MM.1S (cell line): ENCODE data around the gene COMMD10.

Source experiments
- CTCF ChIP-seq: fragments of 300-600 bp; sonication (generic); IDR thresholded peaks from 2 replicates; pipeline ENCODE4 v1.5.1; 2016; ENCODE audit warnings: antibody characterized with exemption, low read length, mixed read lengths
- EZH2 ChIP-seq: fragments of 300-600 bp; sonication (generic); optimal IDR thresholded peaks from 2 replicates; pipeline ENCODE3; 2017; ENCODE audit warnings: low read depth, mild to moderate bottlenecking, antibody characterized with exemption, low read length, mixed read lengths

GRCh38 chr5:116248432-116248831, 163.6 kb downstream of the COMMD10 start:
- TF ChIP-seq CTCF (no peak), EZH2 (no peak)
